GM12878 (cell line): ENCODE measurements around the gene INSIG1. TPM values are rescaled to one million over a fixed set of nuclear protein-coding genes. Genes with fewer than 3 reads are reported as not detected.

Experiments
- ATAC-seq: fragments of 200-7000 bp; cut with Tn5 transposase; 3 replicates; pipeline ENCODE4 v1.9.1; 2020; ENCODE audit warnings: mild to moderate bottlenecking, moderate library complexity
- BruUV-seq: library from RNA; stranded (reverse); fragments of 400-500 nt; replicated peaks from 2 replicates; lab custom pipeline; 2021; lab: Mats Ljungman, UMichigan
- CTCF ChIA-PET: fragments of 300-600 bp; sonication (Branson Sonifier 250); formaldehyde crosslinking; extraction: SDS; loops from one replicate; lab custom pipeline; 2021; ENCODE audit warnings: inconsistent platforms; lab: Yijun Ruan, JAX
- POLR2A ChIA-PET: fragments of 350-600 bp; formaldehyde crosslinking; extraction: SDS; loops from one replicate; lab custom pipeline; 2021; ENCODE audit warnings: inconsistent platforms; lab: Charles Lee
- RAD21 ChIA-PET: fragments of 300-600 bp; sonication (Branson Sonifier 250); formaldehyde crosslinking; loops from one replicate; lab custom pipeline; 2023; ENCODE audit warnings: antibody characterized with exemption; ENCODE audit not compliant: unreplicated experiment; lab: Charles Lee
- SMC1A ChIA-PET: fragments of 300-600 bp; sonication (Branson Sonifier 250); formaldehyde crosslinking; loops from one replicate; lab custom pipeline; 2023; ENCODE audit not compliant: unreplicated experiment, uncharacterized antibody; lab: Charles Lee
- DNase-seq: peaks from one replicate; pipeline ENCODE4 v3.0.0-alpha.2; 2011; ENCODE audit warnings: low read depth, low spot score
- FAIRE-seq: peaks from 3 replicates; lab custom pipeline; 2011; peaks lifted over from hg19 to GRCh38; lab: Jason Lieb, UNC
- H2AFZ ChIP-seq: 2 replicates; pipeline ENCODE4 v1.6.0; 2011; ENCODE audit warnings: low read depth, low read length, control low read depth; ENCODE audit not compliant: control insufficient read depth
- H3K27ac ChIP-seq: 2 replicates; pipeline ENCODE4 v1.5.1; 2011; ENCODE audit warnings: control low read depth; ENCODE audit not compliant: control insufficient read depth, insufficient read depth
- H3K27me3 ChIP-seq, 2 experiments: replicated peaks in 1 of 2; 2 replicates each; pipeline versions ENCODE4 v1.6.0 to v1.6.1; 2011; ENCODE audit warnings: low read length in 1 of 2; ENCODE audit not compliant: control insufficient read depth in 2 of 2, insufficient read depth in 2 of 2
- H3K36me3 ChIP-seq, 2 experiments: 2 replicates each; pipeline ENCODE4 v1.5.1; 2011; ENCODE audit warnings: low read length in 1 of 2; ENCODE audit not compliant: control insufficient read depth in 2 of 2, insufficient read depth in 2 of 2
- H3K4me1 ChIP-seq: 2 replicates; pipeline ENCODE4 v1.6.1; 2011; ENCODE audit warnings: mild to moderate bottlenecking, low read length, moderate library complexity, mixed read lengths; ENCODE audit not compliant: control insufficient read depth, insufficient read depth
- H3K4me2 ChIP-seq: 2 replicates; pipeline ENCODE4 v1.6.0; 2011; ENCODE audit warnings: control low read depth; ENCODE audit not compliant: control insufficient read depth, insufficient read depth
- H3K4me3 ChIP-seq: fragments of 200-600 bp; sonication (generic); 2 replicates; pipeline ENCODE4 v1.5.1; 2016
- H3K79me2 ChIP-seq: 2 replicates; pipeline ENCODE4 v1.6.0; 2011; ENCODE audit warnings: low read length; ENCODE audit not compliant: control insufficient read depth, insufficient read depth
- H3K9ac ChIP-seq: 2 replicates; pipeline ENCODE4 v1.8.0; 2011; ENCODE audit warnings: low read length, control low read depth, mixed read lengths; ENCODE audit not compliant: control insufficient read depth, insufficient read depth
- H3K9me3 ChIP-seq: replicated peaks from 3 replicates; pipeline ENCODE4 v1.5.1; 2011; ENCODE audit warnings: mild to moderate bottlenecking, low read length; ENCODE audit not compliant: control insufficient read depth, insufficient read depth
- H4K20me1 ChIP-seq: 2 replicates; pipeline ENCODE4 v1.6.0; 2011; ENCODE audit not compliant: control insufficient read depth, insufficient read depth
- CBX3 ChIP-seq: fragments of 200-600 bp; sonication (generic); IDR thresholded peaks from 2 replicates; pipeline ENCODE4 v1.6.1; 2016; ENCODE audit warnings: low read depth, borderline replicate concordance
- CHD2 ChIP-seq: IDR thresholded peaks from 2 replicates; pipeline ENCODE4 v1.6.1; 2011; ENCODE audit warnings: low read depth, low read length, improper control_type of control experiment, borderline replicate concordance
- HDAC6 ChIP-seq: fragments of 200-600 bp; sonication (generic); IDR thresholded peaks from one replicate; pipeline ENCODE4 v1.8.0; 2017; ENCODE audit warnings: antibody characterized with exemption; ENCODE audit not compliant: unreplicated experiment
- NFYB ChIP-seq: IDR thresholded peaks from 2 replicates; pipeline ENCODE4 v1.6.1; 2011; ENCODE audit warnings: low read depth, mild to moderate bottlenecking, low read length, improper control_type of control experiment, moderate library complexity; ENCODE audit not compliant: insufficient read depth
- POLR2A ChIP-seq: IDR thresholded peaks from 2 replicates; pipeline ENCODE4 v1.6.1; 2011; ENCODE audit warnings: low read depth, mild to moderate bottlenecking, low read length
- RELA ChIP-seq: fragments of 450-650 bp; IDR thresholded peaks from 2 replicates; pipeline ENCODE4 v1.8.0; 2014; ENCODE audit warnings: borderline replicate concordance; ENCODE audit not compliant: partially characterized antibody
- SREBF1 ChIP-seq: IDR thresholded peaks from 2 replicates; pipeline ENCODE4 v1.6.1; 2012; ENCODE audit warnings: mild to moderate bottlenecking, low read length
- SUPT20H ChIP-seq: IDR thresholded peaks from 2 replicates; pipeline ENCODE4 v1.6.1; 2011; ENCODE audit warnings: low read depth, mild to moderate bottlenecking, low read length, moderate library complexity, borderline replicate concordance; ENCODE audit not compliant: control insufficient read depth
- ZNF217 ChIP-seq: fragments of 450-650 bp; IDR thresholded peaks from 2 replicates; pipeline ENCODE4 v1.6.1; 2017; ENCODE audit warnings: antibody characterized with exemption, mild to moderate bottlenecking
- ZNF274 ChIP-seq: IDR thresholded peaks from one replicate; pipeline ENCODE4 v1.8.0; 2011; ENCODE audit not compliant: insufficient read length, insufficient read depth
- WGBS: methylation state at CpG from one replicate; pipeline ENCODE4 v1.1.6; 2016; ENCODE audit warnings: low lambda C conversion rate; ENCODE audit not compliant: insufficient replicate concordance, insufficient coverage; ENCODE audit errors: missing lambda C conversion rate; 5-methylcytosine and 5-hydroxymethylcytosine counted together
- in situ Hi-C: fragments of 300-500 bp; cut with MboI; formaldehyde crosslinking; loops from 9 replicates; pipeline ENCODE4 v1.14.3; 2018; ENCODE audit warnings: mixed read lengths
- intact Hi-C: fragments of 100-400 bp; cut with micrococcal nuclease; formaldehyde crosslinking; loops from one replicate; pipeline ENCODE4 v1.14.2; 2022; ENCODE audit not compliant: unreplicated experiment
- polyA plus RNA-seq, 11 experiments: library from polyadenylated mRNA; depleted of rRNA in 4 of 11; unstranded in 6 of 11; stranded (reverse) in 5 of 11; fragments of >200 nt; fragmentation: Nextera tagmentation in 4 of 11; fragmentation: Illumina TruSeq in 1 of 11; extraction: Ambion mirVana in 4 of 11; extraction: Trizol in 1 of 11; gene quantifications; 1 replicate in 1 of 11; 2 replicates in 10 of 11; pipeline versions ENCODE4 v1.2.1 to v1.2.3, GENCODE V29; 2011 to 2016; ENCODE audit warnings: inconsistent platforms in 2 of 11, missing spikeins in 2 of 11, low read depth in 1 of 11
- total RNA-seq, 4 experiments: library from RNA; depleted of rRNA in 3 of 4; stranded (reverse); fragments of >200 nt in 3 of 4; fragmentation: Illumina TruSeq in 1 of 4; extraction: Trizol in 1 of 4; gene quantifications; 2 replicates each; pipeline versions ENCODE4 v1.2.1 to v1.2.3, GENCODE V29; 2013 to 2021
- TF ChIP-seq, protein P1 (sequence below): IDR thresholded peaks from 2 replicates; pipeline ENCODE4 v1.6.1; 2011; ENCODE audit warnings: borderline replicate concordance, low read depth, mild to moderate bottlenecking, moderate library complexity, low read length; ENCODE audit not compliant: insufficient read depth, poor library complexity, severe bottlenecking
- TF ChIP-seq, protein P2 (sequence below): fragments of 450-650 bp; IDR thresholded peaks from 2 replicates; pipeline ENCODE4 v1.6.1; 2018; ENCODE audit warnings: borderline replicate concordance, mild to moderate bottlenecking; ENCODE audit not compliant: partially characterized antibody
- TF ChIP-seq, protein P3 (sequence below): IDR thresholded peaks from 2 replicates; pipeline ENCODE4 v1.6.1; 2011; ENCODE audit warnings: borderline replicate concordance, low read depth, mild to moderate bottlenecking, moderate library complexity, mixed read lengths, low read length; ENCODE audit not compliant: insufficient read depth; ENCODE audit errors: extremely low read length
- TF ChIP-seq, protein P4 (sequence below): fragments of 450-650 bp; IDR thresholded peaks from 2 replicates; pipeline ENCODE4 v1.6.1; 2014; ENCODE audit warnings: mild to moderate bottlenecking

The INSIG1 gene
- total and polyA plus RNA-seq, 10 of the 15 experiments (the other 5 are each of a cell fraction or from before 2014, with no cell fraction given), result 29.6 to 168 (median 91.1) TPM

DNA sequence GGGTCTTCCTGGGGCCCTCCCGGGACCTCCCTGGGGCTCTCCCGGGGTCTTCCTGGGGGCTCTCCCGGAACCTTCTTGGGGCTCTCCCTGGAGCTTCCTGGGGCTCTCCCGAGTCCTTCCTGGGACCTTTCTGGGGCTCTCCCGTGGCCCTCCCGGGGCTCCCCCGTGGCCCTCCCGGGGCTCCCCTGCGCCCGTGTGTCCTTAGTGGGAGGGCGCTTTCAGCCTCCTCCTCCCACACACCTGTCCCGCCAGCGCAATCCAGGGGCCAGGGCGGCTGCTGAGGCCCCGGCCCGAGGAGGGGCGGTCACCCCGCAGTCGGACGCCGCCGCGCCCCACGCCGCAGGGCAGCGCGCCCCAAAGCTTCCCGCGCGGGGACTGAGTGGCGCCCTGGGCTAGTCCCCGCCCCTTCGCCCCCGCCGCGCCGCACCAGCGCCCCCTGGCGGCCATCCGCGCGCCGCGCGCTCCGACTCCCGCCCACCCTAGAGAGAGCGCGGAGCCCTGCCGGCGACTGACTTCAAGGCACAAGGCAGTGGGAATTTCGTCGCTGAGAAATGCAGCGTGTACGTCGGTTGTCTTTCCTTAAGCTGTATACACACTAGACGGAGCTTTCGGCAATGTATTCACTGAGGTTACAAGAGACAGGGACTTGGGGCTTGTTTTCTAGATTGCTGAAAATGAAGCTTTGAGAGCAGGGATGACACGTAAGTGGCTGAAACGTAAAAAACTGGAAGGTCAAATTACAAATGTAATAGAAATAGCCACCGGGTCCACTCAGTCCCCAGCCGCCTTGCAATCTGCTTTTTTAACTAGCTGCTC is 47.1 kb downstream of the INSIG1 start:
- Histone ChIP-seq H3K4me1 (peaks cover 5% of the 10 kb centered on the region; the same call in 1 of the 2 replicates), H4K20me1 (no peaks in the 10 kb centered on the region), H3K4me3 (peak overlapping the region; percentile 63; the same call in 1 of the 2 replicates), H3K36me3 (no peaks in the 10 kb centered on the region), H2AFZ (peak overlapping the region; percentile 79), H3K9ac (peak overlapping the region; percentile 39; the same call in 1 of the 2 replicates), H3K4me2 (peak overlapping the region; percentile 87), H3K79me2 (no peaks in the 10 kb centered on the region), H3K27ac (no peak overlapping the region), H3K9me3 (no peaks in the 10 kb centered on the region), H3K27me3 (no peaks in the 10 kb centered on the region)
- DNase-seq (no peak), FAIRE-seq (peak; percentile 77), ATAC-seq (peak; percentile 98)
- intact Hi-C loops, result loop anchor here (1.0 to 10.0 kb wide), 7 partner anchors 46 to 512 kb away; partner anchors contain the start of gene PAXIP1
- in situ Hi-C loops, result loop anchor here (5.0 kb wide), 2 partner anchors 158 to 418 kb away; no protein-coding TSS in a partner anchor
- ChIA-PET RAD21 (interaction anchor here (0.7 to 2.4 kb wide), 15 partner anchors 13 to 433 kb away, joined by 3 to 39 read pairs (median 5); partner anchors contain the start of gene INSIG1), CTCF (interaction anchor here (0.6 to 3.5 kb wide), 31 partner anchors 11 to 1668 kb away, joined by 3 to 43 read pairs (median 4); no protein-coding TSS in a partner anchor), SMC1A (interaction anchor here (0.7 to 3.4 kb wide), 10 partner anchors 42 to 432 kb away, joined by 3 to 31 read pairs (median 4); no protein-coding TSS in a partner anchor), POLR2A (interaction anchor here (1.1 to 1.3 kb wide), 3 partner anchors 41 to 140 kb away, joined by 4 to 7 read pairs (median 5); no protein-coding TSS in a partner anchor)
- no TSS peak for BruUV-seq
- WGBS, result 3% methylated on average over 56 of the region's 62 CpGs
- TF ChIP-seq CBX3 (no peak), NFYB (no peak), ZNF274 (no peak), HDAC6 (no peak), SUPT20H (no peak), RELA (peak; percentile 96), POLR2A (peak; percentile 29; the same call in 1 of the 2 replicates), ZNF217 (peak; percentile 55), CHD2 (no peak), SREBF1 (no peak)
- TF ChIP-seq, protein P1, sequence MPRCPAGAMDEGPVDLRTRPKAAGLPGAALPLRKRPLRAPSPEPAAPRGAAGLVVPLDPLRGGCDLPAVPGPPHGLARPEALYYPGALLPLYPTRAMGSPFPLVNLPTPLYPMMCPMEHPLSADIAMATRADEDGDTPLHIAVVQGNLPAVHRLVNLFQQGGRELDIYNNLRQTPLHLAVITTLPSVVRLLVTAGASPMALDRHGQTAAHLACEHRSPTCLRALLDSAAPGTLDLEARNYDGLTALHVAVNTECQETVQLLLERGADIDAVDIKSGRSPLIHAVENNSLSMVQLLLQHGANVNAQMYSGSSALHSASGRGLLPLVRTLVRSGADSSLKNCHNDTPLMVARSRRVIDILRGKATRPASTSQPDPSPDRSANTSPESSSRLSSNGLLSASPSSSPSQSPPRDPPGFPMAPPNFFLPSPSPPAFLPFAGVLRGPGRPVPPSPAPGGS, result peak; percentile 100
- TF ChIP-seq, protein P2, sequence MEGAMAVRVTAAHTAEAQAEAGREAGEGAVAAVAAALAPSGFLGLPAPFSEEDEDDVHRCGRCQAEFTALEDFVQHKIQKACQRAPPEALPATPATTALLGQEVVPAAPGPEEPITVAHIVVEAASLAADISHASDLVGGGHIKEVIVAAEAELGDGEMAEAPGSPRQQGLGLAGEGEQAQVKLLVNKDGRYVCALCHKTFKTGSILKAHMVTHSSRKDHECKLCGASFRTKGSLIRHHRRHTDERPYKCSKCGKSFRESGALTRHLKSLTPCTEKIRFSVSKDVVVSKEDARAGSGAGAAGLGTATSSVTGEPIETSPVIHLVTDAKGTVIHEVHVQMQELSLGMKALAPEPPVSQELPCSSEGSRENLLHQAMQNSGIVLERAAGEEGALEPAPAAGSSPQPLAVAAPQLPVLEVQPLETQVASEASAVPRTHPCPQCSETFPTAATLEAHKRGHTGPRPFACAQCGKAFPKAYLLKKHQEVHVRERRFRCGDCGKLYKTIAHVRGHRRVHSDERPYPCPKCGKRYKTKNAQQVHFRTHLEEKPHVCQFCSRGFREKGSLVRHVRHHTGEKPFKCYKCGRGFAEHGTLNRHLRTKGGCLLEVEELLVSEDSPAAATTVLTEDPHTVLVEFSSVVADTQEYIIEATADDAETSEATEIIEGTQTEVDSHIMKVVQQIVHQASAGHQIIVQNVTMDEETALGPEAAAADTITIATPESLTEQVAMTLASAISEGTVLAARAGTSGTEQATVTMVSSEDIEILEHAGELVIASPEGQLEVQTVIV, result no peak
- TF ChIP-seq, protein P3, sequence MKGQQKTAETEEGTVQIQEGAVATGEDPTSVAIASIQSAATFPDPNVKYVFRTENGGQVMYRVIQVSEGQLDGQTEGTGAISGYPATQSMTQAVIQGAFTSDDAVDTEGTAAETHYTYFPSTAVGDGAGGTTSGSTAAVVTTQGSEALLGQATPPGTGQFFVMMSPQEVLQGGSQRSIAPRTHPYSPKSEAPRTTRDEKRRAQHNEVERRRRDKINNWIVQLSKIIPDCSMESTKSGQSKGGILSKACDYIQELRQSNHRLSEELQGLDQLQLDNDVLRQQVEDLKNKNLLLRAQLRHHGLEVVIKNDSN, result no peak
- TF ChIP-seq, protein P4, sequence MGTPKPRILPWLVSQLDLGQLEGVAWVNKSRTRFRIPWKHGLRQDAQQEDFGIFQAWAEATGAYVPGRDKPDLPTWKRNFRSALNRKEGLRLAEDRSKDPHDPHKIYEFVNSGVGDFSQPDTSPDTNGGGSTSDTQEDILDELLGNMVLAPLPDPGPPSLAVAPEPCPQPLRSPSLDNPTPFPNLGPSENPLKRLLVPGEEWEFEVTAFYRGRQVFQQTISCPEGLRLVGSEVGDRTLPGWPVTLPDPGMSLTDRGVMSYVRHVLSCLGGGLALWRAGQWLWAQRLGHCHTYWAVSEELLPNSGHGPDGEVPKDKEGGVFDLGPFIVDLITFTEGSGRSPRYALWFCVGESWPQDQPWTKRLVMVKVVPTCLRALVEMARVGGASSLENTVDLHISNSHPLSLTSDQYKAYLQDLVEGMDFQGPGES, result no peak
